GM18520 (cell line): ENCODE results near the gene GTF3C4.

Experiments
- ATAC-seq: cut with Tn5 transposase; IDR thresholded peaks from one replicate; pipeline ENCODE4 v1.9.1; 2021; ENCODE audit not compliant: unreplicated experiment

Gene GTF3C4

GRCh38 chr9:132730054-132731033, 60.1 kb downstream of the GTF3C4 start:
- ATAC-seq, result no peak

- ATAC-seq, result no peak
Measured at GRCh38 chr9:132731230-132731629, 61.0 kb downstream of the GTF3C4 start.

GRCh38 chr9:132732326-132733259, 62.3 kb downstream of the GTF3C4 start:
- no peak for ATAC-seq

- ATAC-seq, result no peak
Measured at GRCh38 chr9:132733260-132733815, 63.1 kb downstream of the GTF3C4 start.

GRCh38 chr9:132739710-132740310, 69.5 kb downstream of the GTF3C4 start:
- ATAC-seq, result no peak

- no peak for ATAC-seq
Measured at GRCh38 chr9:132740526-132741309, 70.5 kb downstream of the GTF3C4 start.

- ATAC-seq, result no peak
Measured at GRCh38 chr9:132742821-132743311, 72.6 kb downstream of the GTF3C4 start.

GRCh38 chr9:132743931-132744479, 73.7 kb downstream of the GTF3C4 start:
- no peak for ATAC-seq
